H9 (cell line): ENCODE measurements around the gene IFT27. TPM values are rescaled to one million over a fixed set of nuclear protein-coding genes. Genes with fewer than 3 reads are reported as not detected.
"Not testable (repeated sequence)": the region's sequence is repeated elsewhere in the genome, so short reads cannot be mapped to it uniquely, and the experiment has no call there.

ENCODE experiments used
- DNase-seq: peaks from one replicate; pipeline ENCODE4 v3.0.0-alpha.2; 2017
- H2AFZ ChIP-seq: one replicate; pipeline ENCODE4 v1.6.1; 2013; ENCODE audit warnings: mild to moderate bottlenecking, low read length, control low read depth, moderate library complexity
- H2AK5ac ChIP-seq: 2 replicates; pipeline ENCODE4 v1.6.1; 2013; ENCODE audit warnings: low read length, control low read depth, mixed read lengths; ENCODE audit not compliant: insufficient read length
- H2BK120ac ChIP-seq: one replicate; pipeline ENCODE4 v1.6.1; 2013; ENCODE audit warnings: low read depth, mild to moderate bottlenecking, low read length, control low read depth, inconsistent platforms; ENCODE audit not compliant: poor library complexity, severe bottlenecking
- H2BK12ac ChIP-seq: 2 replicates; pipeline ENCODE4 v1.6.1; 2013; ENCODE audit warnings: low read length, control low read depth, mixed read lengths, low read depth; ENCODE audit not compliant: insufficient read length
- H2BK15ac ChIP-seq: 2 replicates; pipeline ENCODE4 v1.6.1; 2013; ENCODE audit warnings: low read depth, low read length, control low read depth
- H2BK20ac ChIP-seq: one replicate; pipeline ENCODE4 v1.6.1; 2013; ENCODE audit warnings: low read depth, mild to moderate bottlenecking, low read length, control low read depth, inconsistent platforms; ENCODE audit not compliant: poor library complexity, severe bottlenecking
- H2BK5ac ChIP-seq: 2 replicates; pipeline ENCODE4 v1.6.1; 2013; ENCODE audit warnings: low read length, control low read depth, mixed read lengths; ENCODE audit not compliant: insufficient read length
- H3K14ac ChIP-seq: 2 replicates; pipeline ENCODE4 v1.6.1; 2013; ENCODE audit warnings: low read length, control low read depth; ENCODE audit not compliant: insufficient read depth
- H3K18ac ChIP-seq: 2 replicates; pipeline ENCODE4 v1.6.1; 2013; ENCODE audit warnings: low read depth, mild to moderate bottlenecking, mixed read lengths, low read length, control low read depth; ENCODE audit not compliant: insufficient read length
- H3K23ac ChIP-seq: 2 replicates; pipeline ENCODE4 v1.6.1; 2013; ENCODE audit warnings: low read length, control low read depth, mixed read lengths, low read depth; ENCODE audit not compliant: insufficient read length
- H3K23me2 ChIP-seq: 2 replicates; pipeline ENCODE4 v1.6.1; 2013; ENCODE audit warnings: low read depth, mild to moderate bottlenecking, mixed read lengths, low read length, control low read depth; ENCODE audit not compliant: insufficient read length, poor library complexity, severe bottlenecking
- H3K27ac ChIP-seq: 2 replicates; pipeline ENCODE4 v1.5.1; 2013; ENCODE audit warnings: low read length, control low read depth, mixed read lengths, low read depth; ENCODE audit not compliant: insufficient read length
- H3K27me3 ChIP-seq: 2 replicates; pipeline ENCODE4 v1.6.1; 2013; ENCODE audit warnings: low read length, control low read depth, inconsistent platforms; ENCODE audit not compliant: insufficient read depth
- H3K4ac ChIP-seq: 2 replicates; pipeline ENCODE4 v1.6.1; 2013; ENCODE audit warnings: low read depth, mild to moderate bottlenecking, control low read depth, inconsistent platforms, low read length, moderate library complexity
- H3K4me1 ChIP-seq: 2 replicates; pipeline ENCODE4 v1.6.1; 2013; ENCODE audit warnings: low read length, control low read depth, inconsistent platforms; ENCODE audit not compliant: insufficient read depth
- H3K4me2 ChIP-seq: 2 replicates; pipeline ENCODE4 v1.6.1; 2013; ENCODE audit warnings: low read length, control low read depth, mixed read lengths; ENCODE audit not compliant: insufficient read length, insufficient read depth
- H3K56ac ChIP-seq: 2 replicates; pipeline ENCODE4 v1.6.1; 2013; ENCODE audit warnings: low read depth, mild to moderate bottlenecking, mixed read lengths, low read length, control low read depth; ENCODE audit not compliant: insufficient read length
- H3K79me1 ChIP-seq: 2 replicates; pipeline ENCODE4 v1.6.1; 2013; ENCODE audit warnings: low read depth, mild to moderate bottlenecking, moderate library complexity, low read length, control low read depth, inconsistent platforms; ENCODE audit not compliant: insufficient read depth, poor library complexity, severe bottlenecking
- H3K79me2 ChIP-seq: 2 replicates; pipeline ENCODE4 v1.6.1; 2013; ENCODE audit warnings: low read length, control low read depth, inconsistent platforms; ENCODE audit not compliant: insufficient read depth
- H3K9ac ChIP-seq: 2 replicates; pipeline ENCODE4 v1.6.1; 2013; ENCODE audit warnings: low read length, control low read depth, mixed read lengths; ENCODE audit not compliant: insufficient read length; ENCODE audit errors: extremely low read depth
- H3K9me3 ChIP-seq: one replicate; pipeline ENCODE4 v1.6.1; 2013; ENCODE audit warnings: low read depth, low read length, inconsistent platforms; ENCODE audit not compliant: control insufficient read depth
- H3T11ph ChIP-seq: one replicate; pipeline ENCODE4 v1.6.1; 2013; ENCODE audit warnings: mild to moderate bottlenecking, low read length, control low read depth, inconsistent platforms
- H4K20me1 ChIP-seq: one replicate; pipeline ENCODE4 v1.6.1; 2013; ENCODE audit not compliant: control insufficient read depth, insufficient read length, insufficient read depth
- H4K5ac ChIP-seq: 2 replicates; pipeline ENCODE4 v1.6.1; 2013; ENCODE audit warnings: low read depth, mild to moderate bottlenecking, mixed read lengths, low read length, control low read depth; ENCODE audit not compliant: insufficient read length
- H4K8ac ChIP-seq: replicated peaks from 2 replicates; pipeline ENCODE4 v1.6.1; 2013; ENCODE audit warnings: low read length, control low read depth, mixed read lengths, low read depth; ENCODE audit not compliant: insufficient read length
- H4K91ac ChIP-seq: 2 replicates; pipeline ENCODE4 v1.6.1; 2013; ENCODE audit warnings: low read depth, mild to moderate bottlenecking, moderate library complexity, mixed read lengths, low read length, control low read depth; ENCODE audit not compliant: insufficient read length
- H3K27ac Mint-ChIP-seq, 3 experiments: 2 replicates in 2 of 3; 3 replicates in 1 of 3; pipeline ENCODE4 v1.8.0; 2020 to 2021; ENCODE audit warnings: mixed read lengths in 3 of 3, mild to moderate bottlenecking in 1 of 3, moderate library complexity in 1 of 3
- H3K27me3 Mint-ChIP-seq: 2 replicates; pipeline ENCODE4 v1.8.0; 2021; ENCODE audit warnings: low read depth, mild to moderate bottlenecking, moderate library complexity, mixed read lengths
- H3K36me3 Mint-ChIP-seq, 3 experiments: 2 replicates in 2 of 3; 3 replicates in 1 of 3; pipeline ENCODE4 v1.8.0; 2020 to 2021; ENCODE audit warnings: low read depth in 3 of 3, mixed read lengths in 3 of 3; ENCODE audit not compliant: insufficient read depth in 1 of 3
- H3K4me1 Mint-ChIP-seq, 2 experiments: 2 replicates each; pipeline ENCODE4 v1.8.0; 2020; ENCODE audit warnings: mixed read lengths in 2 of 2
- H3K4me3 Mint-ChIP-seq, 2 experiments: 2 replicates in 1 of 2; 3 replicates in 1 of 2; pipeline ENCODE4 v1.8.0; 2020 to 2021; ENCODE audit warnings: mild to moderate bottlenecking in 2 of 2, mixed read lengths in 2 of 2, moderate library complexity in 1 of 2
- H3K9me3 Mint-ChIP-seq, 2 experiments: 2 replicates in 1 of 2; 3 replicates in 1 of 2; pipeline ENCODE4 v1.8.0; 2020; ENCODE audit warnings: mild to moderate bottlenecking in 2 of 2, mixed read lengths in 2 of 2, moderate library complexity in 1 of 2
- WGBS: extraction: QIAGEN DNeasy Blood & Tissue Kit; methylation state at CpG from one replicate; pipeline ENCODE4 v1.1.7; 2013; ENCODE audit warnings: missing lambda C conversion rate, low lambda C conversion rate, mixed read lengths; ENCODE audit not compliant: insufficient read length; ENCODE audit errors: extremely low coverage; 5-methylcytosine and 5-hydroxymethylcytosine counted together
- total RNA-seq: library from RNA; stranded (reverse); gene quantifications from 2 replicates; pipeline ENCODE4 v1.2.1, GENCODE V29; 2021
- TF ChIP-seq, protein P1 (sequence below): fragments of 200-600 bp; sonication (generic); conservative IDR thresholded peaks from 3 replicates; pipeline ENCODE4 v1.8.0; 2021; ENCODE audit warnings: antibody characterized with exemption, mild to moderate bottlenecking

Gene IFT27
- total RNA-seq, 1 experiment from 2014 or later: 43.4 TPM

DNA sequence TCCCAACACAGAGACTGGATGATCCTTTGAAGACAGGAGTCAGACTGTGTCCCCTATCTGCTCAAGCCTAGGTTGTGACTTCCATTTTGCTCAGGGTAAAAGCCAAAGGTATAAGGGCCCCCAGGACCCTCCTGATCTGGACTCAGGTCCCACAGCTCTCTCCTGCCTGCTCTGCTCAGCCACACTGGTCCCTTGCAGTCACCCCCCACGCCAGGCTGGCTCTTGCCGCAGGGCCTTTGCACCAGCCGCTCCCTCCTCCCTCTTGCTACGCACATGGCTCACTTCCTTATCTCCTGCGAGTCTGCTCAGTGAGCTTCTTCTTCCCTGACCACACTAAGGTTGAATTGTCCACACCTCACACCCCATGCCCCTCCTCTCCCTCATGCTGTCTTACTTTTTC, 44.0 kb downstream of the IFT27 start:
- no peaks in the 10 kb centered on the region for H3K23me2 ChIP-seq
- no peak overlapping the region; the same call in 1 of the 2 replicates for H3K14ac ChIP-seq
- Mint-ChIP-seq H3K9me3 (no peaks in the 10 kb centered on the region; a peak in 1 of 5 replicates), H3K4me3 (no peak overlapping the region), H3K27me3 (peaks cover 57% of the 10 kb centered on the region), H3K4me1 (peaks cover 3% of the 10 kb centered on the region in 2 experiments; a peak in 1 of 4 replicates), H3K36me3 (no peaks in the 10 kb centered on the region; a peak in 1 of 7 replicates), H3K27ac (no peak overlapping the region)
- H3K56ac ChIP-seq: no peak overlapping the region
- no peaks in the 10 kb centered on the region for H3K9me3 ChIP-seq
- H3K18ac ChIP-seq: no peak overlapping the region
- no peak overlapping the region for H3K4me2 ChIP-seq
- no peak overlapping the region for H4K91ac ChIP-seq
- H3T11ph ChIP-seq: no peak overlapping the region
- H3K27ac ChIP-seq: no peak overlapping the region
- TF ChIP-seq, protein P1, sequence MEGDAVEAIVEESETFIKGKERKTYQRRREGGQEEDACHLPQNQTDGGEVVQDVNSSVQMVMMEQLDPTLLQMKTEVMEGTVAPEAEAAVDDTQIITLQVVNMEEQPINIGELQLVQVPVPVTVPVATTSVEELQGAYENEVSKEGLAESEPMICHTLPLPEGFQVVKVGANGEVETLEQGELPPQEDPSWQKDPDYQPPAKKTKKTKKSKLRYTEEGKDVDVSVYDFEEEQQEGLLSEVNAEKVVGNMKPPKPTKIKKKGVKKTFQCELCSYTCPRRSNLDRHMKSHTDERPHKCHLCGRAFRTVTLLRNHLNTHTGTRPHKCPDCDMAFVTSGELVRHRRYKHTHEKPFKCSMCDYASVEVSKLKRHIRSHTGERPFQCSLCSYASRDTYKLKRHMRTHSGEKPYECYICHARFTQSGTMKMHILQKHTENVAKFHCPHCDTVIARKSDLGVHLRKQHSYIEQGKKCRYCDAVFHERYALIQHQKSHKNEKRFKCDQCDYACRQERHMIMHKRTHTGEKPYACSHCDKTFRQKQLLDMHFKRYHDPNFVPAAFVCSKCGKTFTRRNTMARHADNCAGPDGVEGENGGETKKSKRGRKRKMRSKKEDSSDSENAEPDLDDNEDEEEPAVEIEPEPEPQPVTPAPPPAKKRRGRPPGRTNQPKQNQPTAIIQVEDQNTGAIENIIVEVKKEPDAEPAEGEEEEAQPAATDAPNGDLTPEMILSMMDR: no peak
- no peaks in the 10 kb centered on the region; the same call in 1 of the 2 replicates for H3K27me3 ChIP-seq
- WGBS: no CpG with 5 or more reads among the region's 5 CpGs
- no peak overlapping the region for H2BK12ac ChIP-seq
- H2AFZ ChIP-seq: no peak overlapping the region
- H3K79me1 ChIP-seq: no peaks in the 10 kb centered on the region
- H2BK5ac ChIP-seq: no peak overlapping the region
- peaks cover 3% of the 10 kb centered on the region for H4K20me1 ChIP-seq
- no peak overlapping the region for H3K9ac ChIP-seq
- no peak overlapping the region for H2BK15ac ChIP-seq
- no peaks in the 10 kb centered on the region for H3K4me1 ChIP-seq
- no peak overlapping the region for H3K23ac ChIP-seq
- no peak overlapping the region for H2BK120ac ChIP-seq
- no peak overlapping the region for H4K5ac ChIP-seq
- no peak overlapping the region for H4K8ac ChIP-seq
- no peaks in the 10 kb centered on the region for H3K79me2 ChIP-seq
- DNase-seq: peak; percentile 11
- H3K4ac ChIP-seq: no peak overlapping the region
- no peak overlapping the region for H2AK5ac ChIP-seq
- no peak overlapping the region for H2BK20ac ChIP-seq

DNA sequence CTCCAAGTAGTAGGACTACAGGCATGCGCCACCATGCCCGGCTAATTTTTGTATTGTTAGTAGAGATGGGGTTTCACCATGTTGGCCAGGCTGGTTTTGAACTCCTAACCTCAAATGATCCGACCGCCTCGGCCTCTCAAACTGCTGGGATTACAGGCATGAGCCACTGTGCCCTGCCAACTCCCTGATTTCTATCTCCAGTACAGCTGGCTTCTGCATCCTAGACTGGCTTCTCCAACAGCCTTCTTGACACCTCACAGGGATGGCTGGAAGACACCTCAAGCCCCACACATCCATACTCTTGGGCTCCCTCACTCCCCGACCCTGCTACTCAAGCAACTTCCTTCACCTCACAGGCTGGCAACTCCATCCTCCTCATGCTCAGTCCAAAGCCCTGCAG, 44.6 kb downstream of the IFT27 start:
- not testable (repeated sequence) for H2BK120ac ChIP-seq, H3K79me2 ChIP-seq, H3K23ac ChIP-seq, H3K56ac ChIP-seq, H3K4me1 ChIP-seq, H2BK20ac ChIP-seq, H4K5ac ChIP-seq, H3K14ac ChIP-seq, H2BK5ac ChIP-seq, H3K4me2 ChIP-seq, H3K4ac ChIP-seq, H3K36me3 Mint-ChIP-seq, H3K4me1 Mint-ChIP-seq, H3K27me3 ChIP-seq, H4K91ac ChIP-seq, H2AFZ ChIP-seq, H3K9ac ChIP-seq, H3K9me3 ChIP-seq, H3K9me3 Mint-ChIP-seq, H2BK12ac ChIP-seq, H3K27ac Mint-ChIP-seq, H3K27ac ChIP-seq, H3K18ac ChIP-seq, H2BK15ac ChIP-seq, H4K8ac ChIP-seq, H3T11ph ChIP-seq, H3K23me2 ChIP-seq, H3K79me1 ChIP-seq, H4K20me1 ChIP-seq, H3K4me3 Mint-ChIP-seq, H2AK5ac ChIP-seq
- WGBS: no CpG with 5 or more reads among the region's 6 CpGs
- peaks cover 53% of the 10 kb centered on the region for H3K27me3 Mint-ChIP-seq
- DNase-seq: peak; percentile 4
